Breast epithelium (tissue), 3 donors: Measurements from ENCODE around the gene SLC35F1.

Source experiments
- POLR2A ChIP-seq: fragments of 450-650 bp; IDR thresholded peaks from one replicate; pipeline ENCODE4 v1.6.1; 2016; ENCODE audit warnings: antibody characterized with exemption, mild to moderate bottlenecking, moderate library complexity
- POLR2AphosphoS5 ChIP-seq, 3 donors: sonication (generic); formaldehyde crosslinking; IDR thresholded peaks; one replicate each; pipeline ENCODE4 v1.6.1; 2017; ENCODE audit warnings: antibody characterized with exemption in 3 of 3
- TF ChIP-seq, protein P1 (sequence below), 3 donors: fragments of 450-650 bp; IDR thresholded peaks; one replicate each; pipeline ENCODE4 v1.5.1; 2016 to 2017; ENCODE audit warnings: antibody characterized with exemption in 3 of 3, mild to moderate bottlenecking in 3 of 3, moderate library complexity in 3 of 3

DNA sequence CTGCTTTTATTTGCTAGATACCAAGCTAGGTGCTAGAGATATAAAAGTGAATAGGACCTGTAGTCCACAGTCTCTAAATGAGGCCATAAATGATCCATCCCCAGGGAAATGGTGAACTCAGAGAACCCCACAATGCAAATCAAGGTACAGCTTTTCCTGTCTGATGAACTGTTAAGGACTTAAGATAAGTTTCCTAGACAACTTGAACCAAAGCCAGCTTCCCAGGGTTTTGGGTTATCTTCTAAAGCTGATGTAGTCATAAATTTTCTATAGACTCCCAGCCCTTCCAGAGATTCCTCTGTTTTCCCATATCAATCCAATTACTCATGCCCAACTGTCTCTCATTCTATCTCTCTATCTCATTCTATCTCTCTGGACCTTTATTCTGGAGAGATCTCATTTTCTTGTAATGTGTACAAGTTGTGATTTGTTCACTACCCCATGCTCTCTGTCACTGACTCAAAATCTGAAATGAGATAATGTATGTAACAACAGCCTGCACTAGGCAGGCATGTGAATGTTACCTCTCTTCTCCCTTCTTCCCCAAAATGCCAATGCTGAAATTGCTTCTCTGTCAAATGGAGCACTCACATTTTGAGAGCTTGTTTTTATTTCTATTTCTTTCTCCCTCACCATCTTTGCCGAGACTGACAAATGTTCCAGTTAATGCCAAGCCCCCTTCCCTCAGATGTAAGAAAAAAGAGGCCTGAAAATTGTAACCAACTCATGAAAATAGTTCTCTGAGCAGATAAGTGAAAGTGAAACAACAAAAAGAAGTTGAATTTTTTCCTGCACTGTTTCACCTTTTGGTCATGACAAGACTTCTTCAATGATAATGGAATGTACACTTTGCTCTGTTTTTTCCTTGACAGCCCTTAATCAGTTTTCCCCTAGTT, 279.9 kb downstream of the SLC35F1 start:
- TF ChIP-seq, protein P1, sequence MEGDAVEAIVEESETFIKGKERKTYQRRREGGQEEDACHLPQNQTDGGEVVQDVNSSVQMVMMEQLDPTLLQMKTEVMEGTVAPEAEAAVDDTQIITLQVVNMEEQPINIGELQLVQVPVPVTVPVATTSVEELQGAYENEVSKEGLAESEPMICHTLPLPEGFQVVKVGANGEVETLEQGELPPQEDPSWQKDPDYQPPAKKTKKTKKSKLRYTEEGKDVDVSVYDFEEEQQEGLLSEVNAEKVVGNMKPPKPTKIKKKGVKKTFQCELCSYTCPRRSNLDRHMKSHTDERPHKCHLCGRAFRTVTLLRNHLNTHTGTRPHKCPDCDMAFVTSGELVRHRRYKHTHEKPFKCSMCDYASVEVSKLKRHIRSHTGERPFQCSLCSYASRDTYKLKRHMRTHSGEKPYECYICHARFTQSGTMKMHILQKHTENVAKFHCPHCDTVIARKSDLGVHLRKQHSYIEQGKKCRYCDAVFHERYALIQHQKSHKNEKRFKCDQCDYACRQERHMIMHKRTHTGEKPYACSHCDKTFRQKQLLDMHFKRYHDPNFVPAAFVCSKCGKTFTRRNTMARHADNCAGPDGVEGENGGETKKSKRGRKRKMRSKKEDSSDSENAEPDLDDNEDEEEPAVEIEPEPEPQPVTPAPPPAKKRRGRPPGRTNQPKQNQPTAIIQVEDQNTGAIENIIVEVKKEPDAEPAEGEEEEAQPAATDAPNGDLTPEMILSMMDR (IDR thresholded peaks at IDR 0.05): no peak
- TF ChIP-seq POLR2A: no peak
- no peak for TF ChIP-seq POLR2AphosphoS5 (IDR thresholded peaks at IDR 0.05)
